RPMI8226 (cell line): ENCODE measurements around the gene SLC1A7.

Source experiments
- DNase-seq: peaks from one replicate; pipeline ENCODE4 v3.0.0-alpha.2; 2015

Gene SLC1A7

GRCh38 chr1:53132176-53132575 is 10.3 kb downstream of the SLC1A7 start:
- DNase-seq: no peak

- no peak for DNase-seq
Observed at GRCh38 chr1:53131590-53131938, 10.9 kb downstream of the SLC1A7 start.

- no peak for DNase-seq
Observed at GRCh38 chr1:53130878-53131589, 11.4 kb downstream of the SLC1A7 start.

GRCh38 chr1:53130598-53130877 is 11.9 kb downstream of the SLC1A7 start:
- no peak for DNase-seq

GRCh38 chr1:53129891-53130597 is 12.4 kb downstream of the SLC1A7 start:
- DNase-seq: no peak

- DNase-seq: no peak
Observed at GRCh38 chr1:53128401-53128800, 14.0 kb downstream of the SLC1A7 start.

GRCh38 chr1:53127546-53127945 is 14.9 kb downstream of the SLC1A7 start:
- DNase-seq: no peak

- no peak for DNase-seq
Observed at GRCh38 chr1:53126495-53126894, 15.9 kb downstream of the SLC1A7 start.

GRCh38 chr1:53125623-53126360 is 16.6 kb downstream of the SLC1A7 start:
- DNase-seq: peak; percentile 32

GRCh38 chr1:53125122-53125521 is 17.3 kb downstream of the SLC1A7 start:
- DNase-seq: no peak

GRCh38 chr1:53123453-53124140 is 18.8 kb downstream of the SLC1A7 start:
- no peak for DNase-seq

GRCh38 chr1:53122961-53123413 is 19.5 kb downstream of the SLC1A7 start:
- DNase-seq: no peak

GRCh38 chr1:53122201-53122885 is 20.1 kb downstream of the SLC1A7 start:
- DNase-seq: no peak

- no peak for DNase-seq
Observed at GRCh38 chr1:53121319-53122172, 20.9 kb downstream of the SLC1A7 start.

GRCh38 chr1:53120659-53121058 is 21.8 kb downstream of the SLC1A7 start:
- no peak for DNase-seq

GRCh38 chr1:53117836-53118235 is 24.6 kb downstream of the SLC1A7 start:
- DNase-seq: no peak

- no peak for DNase-seq
Observed at GRCh38 chr1:53116933-53117600, 25.4 kb downstream of the SLC1A7 start.

GRCh38 chr1:53116307-53116810 is 26.1 kb downstream of the SLC1A7 start:
- no peak for DNase-seq

GRCh38 chr1:53115403-53116306 is 26.8 kb downstream of the SLC1A7 start:
- no peak for DNase-seq
